ENCODE data around the gene CTU2. TPM values are rescaled to one million over a fixed set of nuclear protein-coding genes. Genes with fewer than 3 reads are reported as not detected.

Gene CTU2
- total RNA-seq, 1 experiment from 2014 or later = 39.4 TPM

DNA sequence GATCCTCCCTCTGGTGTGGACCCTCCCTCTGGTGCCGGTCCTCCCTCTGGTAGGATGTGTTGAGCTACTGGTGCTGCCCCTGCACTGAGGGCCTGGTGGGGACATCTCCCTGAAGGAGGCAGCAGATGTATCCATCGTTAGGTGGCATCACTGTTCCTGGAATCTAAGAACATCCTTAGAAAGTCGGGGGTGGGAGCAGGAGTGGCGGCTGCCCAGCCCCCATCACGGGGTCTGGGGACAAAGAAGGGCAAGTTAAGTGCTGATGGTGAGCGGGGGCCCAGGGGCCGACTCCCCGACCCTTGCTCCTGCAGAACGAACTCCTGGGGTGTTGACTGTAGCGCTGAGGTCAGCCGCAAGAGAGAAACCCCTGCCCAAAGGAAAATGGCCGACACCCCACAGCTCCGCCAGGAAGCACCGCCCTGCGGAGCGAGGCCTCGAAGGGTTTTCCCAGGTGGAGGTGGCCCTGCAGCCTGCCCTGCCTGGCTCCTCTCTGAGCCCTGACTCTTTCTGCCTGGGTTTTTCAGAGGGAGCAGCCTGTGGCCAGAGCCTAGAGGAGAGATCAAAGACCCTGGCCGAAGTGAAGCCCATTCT is 5.5 kb downstream of the CTU2 start:
- BruUV-seq (replicated peaks) = no TSS peak
- H3K4me1 ChIP-seq (ENCODE audit: insufficient read depth, low read length) = no peaks in the 10 kb centered on the region
- no peaks in the 10 kb centered on the region for H3K9me2 ChIP-seq (replicated peaks; ENCODE audit: low read length)
- H3K27ac ChIP-seq (ENCODE audit: low read length) = no peak overlapping the region
- DNase-seq (no peak), ATAC-seq (no peak)
- H3K9ac ChIP-seq (ENCODE audit: low read length) = no peak overlapping the region
- no peak overlapping the region for H2AFZ ChIP-seq (ENCODE audit: low read length)
- no peaks in the 10 kb centered on the region for H4K20me1 ChIP-seq (ENCODE audit: low read length)
- intact Hi-C loops (cut with micrococcal nuclease) = no loop called here
- H3K36me3 ChIP-seq (ENCODE audit: low read depth, low read length) = peaks cover 4% of the 10 kb centered on the region; the same call in 1 of the 2 replicates
- no peaks in the 10 kb centered on the region for H3K9me3 ChIP-seq (ENCODE audit: low read length)
- H3K27me3 ChIP-seq (ENCODE audit: low read length) = no peaks in the 10 kb centered on the region
- ChIA-PET POLR2A (ENCODE audit: unreplicated experiment) (no interaction called here), CTCF (no interaction called here)
- no peaks in the 10 kb centered on the region for H3F3A ChIP-seq (ENCODE audit: low read length, unreplicated experiment)
- H3K4me3 ChIP-seq (ENCODE audit: low read length) = no peak overlapping the region
- no peak overlapping the region for H3K4me2 ChIP-seq (ENCODE audit: low read length)
- TF ChIP-seq EZH2phosphoT487 (IDR thresholded peaks at IDR 0.05; ENCODE audit: borderline replicate concordance, low read length) (no peak), EZH2 (IDR thresholded peaks at IDR 0.05; ENCODE audit: low read length, unreplicated experiment) (no peak)
- TF ChIP-seq, protein P1, sequence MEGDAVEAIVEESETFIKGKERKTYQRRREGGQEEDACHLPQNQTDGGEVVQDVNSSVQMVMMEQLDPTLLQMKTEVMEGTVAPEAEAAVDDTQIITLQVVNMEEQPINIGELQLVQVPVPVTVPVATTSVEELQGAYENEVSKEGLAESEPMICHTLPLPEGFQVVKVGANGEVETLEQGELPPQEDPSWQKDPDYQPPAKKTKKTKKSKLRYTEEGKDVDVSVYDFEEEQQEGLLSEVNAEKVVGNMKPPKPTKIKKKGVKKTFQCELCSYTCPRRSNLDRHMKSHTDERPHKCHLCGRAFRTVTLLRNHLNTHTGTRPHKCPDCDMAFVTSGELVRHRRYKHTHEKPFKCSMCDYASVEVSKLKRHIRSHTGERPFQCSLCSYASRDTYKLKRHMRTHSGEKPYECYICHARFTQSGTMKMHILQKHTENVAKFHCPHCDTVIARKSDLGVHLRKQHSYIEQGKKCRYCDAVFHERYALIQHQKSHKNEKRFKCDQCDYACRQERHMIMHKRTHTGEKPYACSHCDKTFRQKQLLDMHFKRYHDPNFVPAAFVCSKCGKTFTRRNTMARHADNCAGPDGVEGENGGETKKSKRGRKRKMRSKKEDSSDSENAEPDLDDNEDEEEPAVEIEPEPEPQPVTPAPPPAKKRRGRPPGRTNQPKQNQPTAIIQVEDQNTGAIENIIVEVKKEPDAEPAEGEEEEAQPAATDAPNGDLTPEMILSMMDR (conservative IDR thresholded peaks at IDR 0.05; ENCODE audit: low read depth, low read length) = no peak
- peaks cover 42% of the 10 kb centered on the region for H3K79me2 ChIP-seq (ENCODE audit: low read length)

DNA sequence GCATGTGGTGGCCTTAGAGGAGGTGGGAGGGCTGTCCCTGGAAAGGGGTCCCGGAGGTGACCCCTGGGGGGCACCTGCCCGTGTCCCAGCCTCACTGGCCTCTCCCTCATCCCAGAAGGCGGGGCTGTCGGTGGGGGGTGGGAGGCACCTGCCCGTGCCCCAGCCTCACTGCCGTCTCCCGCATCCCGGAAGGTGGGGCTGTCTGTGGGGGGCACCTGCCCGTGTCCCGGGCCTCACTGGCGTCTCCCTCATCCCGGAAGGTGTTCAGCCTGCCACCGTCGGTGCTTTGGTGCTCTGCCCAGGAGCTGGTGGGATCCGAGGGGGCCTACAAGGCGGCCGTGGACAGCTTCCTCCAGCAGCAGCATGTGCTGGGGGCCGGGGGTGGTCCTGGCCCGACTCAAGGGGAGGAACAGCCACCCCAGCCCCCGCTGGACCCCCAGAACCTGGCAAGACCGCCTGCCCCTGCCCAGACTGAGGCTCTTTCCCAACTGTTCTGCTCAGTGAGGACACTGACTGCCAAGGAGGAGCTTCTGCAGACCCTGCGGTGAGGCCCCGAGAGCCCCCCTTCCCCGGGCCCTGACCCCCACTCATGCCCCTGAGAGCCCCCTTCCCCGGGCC is 6.2 kb downstream of the CTU2 start:
- Histone ChIP-seq H3K9ac (ENCODE audit: low read length) (no peak overlapping the region), H3K79me2 (ENCODE audit: low read length) (peaks cover 35% of the 10 kb centered on the region)
- ATAC-seq = no peak

More for the DNA sequence above, 6.2 kb downstream of the CTU2 start:
- no peaks in the 10 kb centered on the region for H4K20me1 ChIP-seq (ENCODE audit: low read length)
- no peaks in the 10 kb centered on the region for H3K4me1 ChIP-seq (ENCODE audit: insufficient read depth, low read length)
- BruUV-seq (replicated peaks) = no TSS peak
- peaks cover 4% of the 10 kb centered on the region; the same call in 1 of the 2 replicates for H3K36me3 ChIP-seq (ENCODE audit: low read depth, low read length)
- no peak overlapping the region for H2AFZ ChIP-seq (ENCODE audit: low read length)
- H3K9me2 ChIP-seq (replicated peaks; ENCODE audit: low read length) = no peaks in the 10 kb centered on the region
- H3K9me3 ChIP-seq (ENCODE audit: low read length) = no peaks in the 10 kb centered on the region
- H3K27ac ChIP-seq (ENCODE audit: low read length) = no peak overlapping the region
- intact Hi-C loops (cut with micrococcal nuclease) = no loop called here
- POLR2A ChIA-PET (ENCODE audit: unreplicated experiment) = no interaction called here
- CTCF ChIA-PET = no interaction called here
- no peak for DNase-seq
- no peak overlapping the region for H3K4me2 ChIP-seq (ENCODE audit: low read length)
- H3F3A ChIP-seq (ENCODE audit: low read length, unreplicated experiment) = no peaks in the 10 kb centered on the region
- H3K27me3 ChIP-seq (ENCODE audit: low read length) = no peaks in the 10 kb centered on the region
- TF ChIP-seq, protein P1 (conservative IDR thresholded peaks at IDR 0.05; ENCODE audit: low read depth, low read length) = no peak
- TF ChIP-seq EZH2phosphoT487 (IDR thresholded peaks at IDR 0.05; ENCODE audit: borderline replicate concordance, low read length) (no peak), EZH2 (IDR thresholded peaks at IDR 0.05; ENCODE audit: low read length, unreplicated experiment) (no peak)
- no peak overlapping the region for H3K4me3 ChIP-seq (ENCODE audit: low read length)
